Measurements from ENCODE around the gene RUNX3. TPM values are rescaled to one million over a fixed set of nuclear protein-coding genes. Genes with fewer than 3 reads are reported as not detected.

RUNX3 gene
- total RNA-seq, 2 donors from 2014 or later = 254 to 298 TPM

DNA sequence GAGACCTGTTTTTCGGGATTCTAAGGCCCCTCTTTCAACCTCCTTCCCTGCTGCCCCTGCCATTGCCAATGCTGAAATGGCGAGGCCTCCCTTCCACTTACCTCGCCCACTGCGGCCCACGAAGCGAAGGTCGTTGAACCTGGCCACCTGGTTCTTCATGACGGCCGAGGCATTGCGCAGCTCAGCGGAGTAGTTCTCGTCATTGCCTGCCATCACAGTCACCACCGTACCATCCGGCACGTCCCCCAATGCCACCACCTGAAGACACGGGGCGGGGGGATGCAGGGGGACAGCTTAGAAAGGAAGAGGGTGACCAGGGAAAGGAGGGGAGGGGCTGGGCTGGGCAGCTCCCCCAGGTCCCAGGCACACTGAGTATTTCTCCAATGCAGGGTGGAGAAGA is 2.6 kb downstream of the RUNX3 start:
- Mint-ChIP-seq H3K4me1 (ENCODE audit: low read depth) (peaks cover 76% of the 10 kb centered on the region), H3K27ac (peak overlapping the region; percentile 76), H3K4me3 (peak overlapping the region; percentile 86 to 95), H3K9me3 (no peaks in the 10 kb centered on the region), H3K27me3 (ENCODE audit: low read depth) (no peaks in the 10 kb centered on the region), H3K36me3 (ENCODE audit: insufficient read depth in 2 of 2) (peaks cover 38 to 44% of the 10 kb centered on the region in 2 donors)
- no peak for DNase-seq
- ATAC-seq (replicated peaks in 1 of 2) = no peak

DNA sequence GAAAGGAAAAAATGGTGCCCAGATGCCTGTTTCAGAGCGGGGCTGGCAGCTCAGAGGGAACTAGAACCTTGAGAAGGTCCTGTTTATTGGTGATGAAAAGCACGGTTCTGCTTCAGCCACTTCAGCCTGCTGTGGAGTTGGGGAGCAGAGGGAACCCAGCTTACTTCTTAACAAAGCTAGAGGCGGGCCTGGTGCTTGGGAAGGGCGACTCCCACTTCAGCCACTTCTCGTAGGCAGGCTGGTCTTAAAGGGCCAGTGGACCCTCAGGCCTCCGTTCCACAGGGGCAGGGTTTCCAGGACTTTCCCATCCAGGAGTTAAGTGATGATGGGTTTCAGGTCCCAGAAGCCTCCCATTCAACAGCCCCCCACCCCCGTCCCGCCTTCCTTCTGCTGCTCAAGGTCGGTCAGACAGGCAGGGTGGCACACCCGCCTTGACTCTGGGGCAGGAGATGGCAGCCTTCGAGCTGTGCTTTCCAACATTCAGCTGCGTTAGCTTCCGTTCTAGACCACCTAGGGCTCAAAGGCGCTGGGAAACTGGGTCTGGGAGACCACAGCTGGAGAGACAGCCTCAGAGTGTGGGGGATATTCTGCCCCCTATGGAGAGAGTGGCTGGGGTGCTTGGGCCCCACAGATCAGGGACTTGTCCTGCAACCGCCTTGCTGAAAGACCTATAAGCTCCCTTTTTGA is 3.4 kb downstream of the RUNX3 start:
- DNase-seq (no peak), ATAC-seq (replicated peaks in 1 of 2) (no peak)
- no peaks in the 10 kb centered on the region for H3K27me3 Mint-ChIP-seq (ENCODE audit: low read depth)
- peak overlapping the region; percentile 86 to 95 for H3K4me3 Mint-ChIP-seq
- H3K4me1 Mint-ChIP-seq (ENCODE audit: low read depth) = peaks cover 81% of the 10 kb centered on the region
- peak overlapping the region; percentile 95 for H3K27ac Mint-ChIP-seq
- H3K9me3 Mint-ChIP-seq = no peaks in the 10 kb centered on the region
- H3K36me3 Mint-ChIP-seq (ENCODE audit: insufficient read depth in 2 of 2) = peaks cover 38 to 47% of the 10 kb centered on the region in 2 donors

DNA sequence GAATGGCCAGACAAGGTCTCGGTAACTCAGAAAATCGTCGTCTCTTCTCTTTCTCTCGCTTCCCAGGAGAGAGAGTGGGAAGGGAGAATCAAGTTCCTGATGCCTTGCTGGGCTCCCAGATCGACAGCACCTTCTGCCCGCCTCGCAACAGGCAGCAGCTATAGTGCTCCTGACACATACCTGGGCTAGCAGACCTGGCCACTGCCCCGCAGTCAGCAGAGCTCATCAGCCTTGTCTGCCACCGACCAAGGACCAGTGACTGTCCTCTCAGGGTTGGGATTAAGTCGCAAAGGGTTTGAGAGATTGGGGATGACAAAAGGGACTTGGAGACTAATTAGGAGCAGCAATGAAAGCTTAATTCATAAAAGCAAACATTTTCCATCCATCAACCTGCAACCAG is 4.1 kb downstream of the RUNX3 start:
- peaks cover 81% of the 10 kb centered on the region for H3K4me1 Mint-ChIP-seq (ENCODE audit: low read depth)
- no peak for ATAC-seq (replicated peaks in 1 of 2)
- H3K9me3 Mint-ChIP-seq = no peaks in the 10 kb centered on the region
- H3K36me3 Mint-ChIP-seq (ENCODE audit: insufficient read depth in 2 of 2) = peaks cover 40 to 42% of the 10 kb centered on the region in 2 donors
- peak overlapping the region; percentile 86 to 95 for H3K4me3 Mint-ChIP-seq
- no peak for DNase-seq
- H3K27ac Mint-ChIP-seq = peak overlapping the region; percentile 95
- no peaks in the 10 kb centered on the region for H3K27me3 Mint-ChIP-seq (ENCODE audit: low read depth)

DNA sequence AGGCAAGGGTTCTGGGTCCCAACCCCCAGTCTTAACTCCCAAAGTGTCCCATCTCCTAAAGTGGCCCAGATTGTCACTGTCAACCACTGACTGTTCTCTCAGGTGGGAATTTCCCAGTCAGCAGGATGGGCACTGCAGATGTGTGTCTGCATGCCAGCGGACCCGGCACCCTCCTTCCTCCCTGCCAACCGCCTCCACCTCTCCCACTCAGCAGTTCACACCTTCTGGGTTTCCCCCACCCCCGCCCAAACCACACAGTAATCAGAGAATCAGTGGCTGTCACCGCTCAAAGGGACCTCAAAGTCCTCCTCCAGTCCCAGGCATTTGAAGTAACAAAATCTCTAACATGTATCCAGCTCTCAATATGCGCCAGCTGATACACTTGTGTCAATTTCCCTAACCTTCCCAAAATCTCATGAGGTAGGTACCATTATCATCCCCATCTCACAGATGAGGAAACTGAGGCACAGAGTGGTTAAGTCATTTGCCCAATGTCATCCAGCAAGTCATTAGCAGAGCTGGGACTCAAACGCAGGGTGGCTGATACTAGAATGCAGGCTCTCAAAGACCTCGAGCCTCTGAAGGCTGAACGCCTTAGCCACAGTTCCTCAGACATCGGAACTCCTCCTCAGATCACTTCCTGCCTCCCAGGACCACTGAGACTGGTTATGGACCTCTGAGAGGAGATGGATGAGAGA is 4.8 kb downstream of the RUNX3 start:
- Mint-ChIP-seq H3K4me3 (peak overlapping the region; percentile 86 to 95), H3K27me3 (ENCODE audit: low read depth) (no peaks in the 10 kb centered on the region), H3K4me1 (ENCODE audit: low read depth) (peaks cover 85% of the 10 kb centered on the region), H3K27ac (peak overlapping the region; percentile 95), H3K36me3 (ENCODE audit: insufficient read depth in 2 of 2) (peaks cover 40 to 46% of the 10 kb centered on the region in 2 donors), H3K9me3 (no peaks in the 10 kb centered on the region)
- peak; percentile 79 to 85 for DNase-seq
- ATAC-seq (replicated peaks in 1 of 2) = peak; percentile 49 to 63

DNA sequence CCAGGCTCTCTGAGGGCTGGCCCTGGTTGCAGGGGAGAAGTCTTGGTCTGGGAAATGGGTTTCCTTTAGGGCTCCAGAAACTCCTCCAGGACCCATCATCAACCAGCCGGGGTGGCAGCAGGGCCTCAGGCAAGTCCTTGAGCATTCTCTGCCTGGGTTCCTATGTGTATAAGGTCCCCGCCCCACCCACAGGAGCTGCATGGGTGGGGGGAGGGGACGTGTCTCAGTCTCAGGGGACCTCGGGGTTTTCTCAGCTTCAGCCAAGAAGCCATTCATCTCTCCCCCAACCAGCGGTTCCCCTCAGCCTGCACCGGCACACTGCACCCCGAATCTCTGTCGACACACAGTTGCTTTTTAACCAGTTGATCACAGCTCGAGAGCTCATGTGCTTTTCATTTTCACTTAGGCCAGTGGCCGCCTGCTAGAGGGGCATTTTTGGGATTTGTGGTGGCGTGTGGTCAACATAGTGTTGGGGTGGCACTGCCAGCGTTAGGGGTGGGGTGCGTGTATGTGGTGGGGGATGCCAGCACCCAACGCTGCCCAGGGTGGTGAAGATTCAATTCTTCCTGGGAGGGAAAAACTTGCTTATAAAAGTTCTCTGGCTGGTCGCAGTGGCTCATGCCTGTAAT is 6.5 kb downstream of the RUNX3 start:
- peaks cover 95% of the 10 kb centered on the region for H3K4me1 Mint-ChIP-seq (ENCODE audit: low read depth)
- peaks cover 38 to 50% of the 10 kb centered on the region in 2 donors for H3K36me3 Mint-ChIP-seq (ENCODE audit: insufficient read depth in 2 of 2)
- H3K27me3 Mint-ChIP-seq (ENCODE audit: low read depth) = no peaks in the 10 kb centered on the region
- ATAC-seq (replicated peaks in 1 of 2) (peak in 1 of 2 donors; percentile 3), DNase-seq (peak; percentile 39 to 52)
- H3K9me3 Mint-ChIP-seq = no peaks in the 10 kb centered on the region
- peak overlapping the region; percentile 82 to 95 for H3K4me3 Mint-ChIP-seq
- H3K27ac Mint-ChIP-seq = peak overlapping the region; percentile 95

DNA sequence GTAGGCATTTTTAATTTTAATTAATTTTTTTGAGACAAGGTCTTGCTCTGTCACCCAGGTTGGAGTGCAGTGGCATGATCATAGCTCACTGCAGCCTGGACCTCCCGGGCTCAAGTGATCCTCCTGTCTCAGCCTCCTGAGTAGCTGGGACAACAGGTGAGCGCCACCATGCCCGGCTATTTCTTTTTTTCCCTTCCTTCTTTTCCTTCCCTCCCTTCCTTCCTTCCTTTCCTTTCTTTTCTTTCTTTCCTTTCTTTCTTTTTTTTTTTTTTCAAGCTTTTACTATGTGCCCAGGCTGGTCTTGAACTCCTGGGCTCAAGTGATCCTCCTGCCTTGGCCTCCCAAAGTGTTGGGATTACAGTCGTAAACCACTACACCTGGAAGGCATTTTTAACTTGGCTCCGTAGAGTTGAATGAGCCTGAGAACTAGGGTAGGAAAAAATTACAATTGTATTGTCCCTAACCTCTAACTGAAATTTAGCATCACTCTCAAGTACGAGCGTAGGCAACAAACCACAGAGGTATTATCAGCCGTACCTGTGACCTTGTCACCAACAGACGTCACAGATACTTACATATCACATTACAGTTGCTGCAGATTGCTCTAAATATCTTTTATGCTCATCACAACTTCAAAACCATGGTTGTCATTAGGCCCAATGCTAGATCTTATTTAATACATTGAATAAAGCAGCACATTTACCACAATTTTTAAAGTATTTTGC is 8.0 kb downstream of the RUNX3 start:
- H3K4me3 Mint-ChIP-seq = peak overlapping the region; percentile 79 to 91
- H3K27ac Mint-ChIP-seq = peak overlapping the region; percentile 100
- no peaks in the 10 kb centered on the region for H3K27me3 Mint-ChIP-seq (ENCODE audit: low read depth)
- H3K9me3 Mint-ChIP-seq = no peaks in the 10 kb centered on the region
- ATAC-seq (replicated peaks in 1 of 2) (peak in 1 of 2 donors; percentile 21), DNase-seq (no peak)
- H3K36me3 Mint-ChIP-seq (ENCODE audit: insufficient read depth in 2 of 2) = peaks cover 32 to 44% of the 10 kb centered on the region in 2 donors
- H3K4me1 Mint-ChIP-seq (ENCODE audit: low read depth) = peaks cover 91% of the 10 kb centered on the region

DNA sequence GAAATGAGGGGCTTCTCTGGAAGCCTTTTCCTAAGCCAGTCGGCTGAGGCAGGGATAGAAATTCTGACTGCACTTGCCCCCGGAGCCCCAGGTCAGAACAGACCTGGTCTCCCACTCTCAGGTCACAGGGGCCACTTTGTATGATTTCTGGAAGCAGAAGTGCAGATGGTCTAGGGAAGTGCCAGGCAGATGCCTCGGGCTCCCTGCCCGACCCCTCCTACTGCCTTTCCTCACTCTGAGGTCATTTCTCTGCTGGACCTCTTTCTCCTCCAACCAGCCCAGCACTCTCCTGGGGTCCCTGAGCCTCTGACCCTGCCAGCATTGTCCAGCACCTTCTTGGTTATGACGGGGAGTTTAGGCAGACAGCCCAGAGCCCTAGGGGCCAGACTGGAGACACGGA is 8.7 kb downstream of the RUNX3 start:
- peak overlapping the region; percentile 100 for H3K27ac Mint-ChIP-seq

DNA sequence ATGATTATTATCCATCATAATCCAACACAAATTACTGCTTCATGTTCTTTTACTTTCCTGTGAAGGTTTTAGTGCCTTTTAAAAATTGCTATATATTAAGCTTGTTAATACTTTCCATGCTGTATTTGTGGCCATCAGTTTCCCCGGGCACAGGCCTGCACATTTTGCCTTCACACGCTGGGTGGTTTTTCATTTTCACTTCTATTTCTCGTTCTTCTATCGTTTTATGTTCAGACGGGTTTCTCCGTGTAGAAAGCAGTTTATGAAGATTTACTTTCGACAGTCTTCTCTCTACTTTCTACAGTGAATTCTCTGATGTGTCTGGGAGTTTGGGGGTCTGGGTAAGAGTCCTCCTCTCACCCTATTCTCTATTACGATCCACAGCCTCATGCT is 9.5 kb downstream of the RUNX3 start:
- Mint-ChIP-seq H3K9me3 (no peaks in the 10 kb centered on the region), H3K36me3 (ENCODE audit: insufficient read depth in 2 of 2) (peaks cover 19 to 36% of the 10 kb centered on the region in 2 donors), H3K27me3 (ENCODE audit: low read depth) (no peaks in the 10 kb centered on the region), H3K27ac (peak overlapping the region; percentile 100), H3K4me3 (peak overlapping the region; percentile 79 to 91), H3K4me1 (ENCODE audit: low read depth) (peaks cover 78% of the 10 kb centered on the region)
- ATAC-seq (replicated peaks in 1 of 2) (peak; percentile 7 to 23), DNase-seq (no peak)

More for the DNA sequence above, 8.7 kb downstream of the RUNX3 start:
- H3K4me3 Mint-ChIP-seq = peak overlapping the region; percentile 79 to 91
- H3K27me3 Mint-ChIP-seq (ENCODE audit: low read depth) = no peaks in the 10 kb centered on the region
- ATAC-seq (replicated peaks in 1 of 2) (no peak), DNase-seq (no peak)
- H3K9me3 Mint-ChIP-seq = no peaks in the 10 kb centered on the region
- peaks cover 86% of the 10 kb centered on the region for H3K4me1 Mint-ChIP-seq (ENCODE audit: low read depth)
- peaks cover 28 to 43% of the 10 kb centered on the region in 2 donors for H3K36me3 Mint-ChIP-seq (ENCODE audit: insufficient read depth in 2 of 2)

DNA sequence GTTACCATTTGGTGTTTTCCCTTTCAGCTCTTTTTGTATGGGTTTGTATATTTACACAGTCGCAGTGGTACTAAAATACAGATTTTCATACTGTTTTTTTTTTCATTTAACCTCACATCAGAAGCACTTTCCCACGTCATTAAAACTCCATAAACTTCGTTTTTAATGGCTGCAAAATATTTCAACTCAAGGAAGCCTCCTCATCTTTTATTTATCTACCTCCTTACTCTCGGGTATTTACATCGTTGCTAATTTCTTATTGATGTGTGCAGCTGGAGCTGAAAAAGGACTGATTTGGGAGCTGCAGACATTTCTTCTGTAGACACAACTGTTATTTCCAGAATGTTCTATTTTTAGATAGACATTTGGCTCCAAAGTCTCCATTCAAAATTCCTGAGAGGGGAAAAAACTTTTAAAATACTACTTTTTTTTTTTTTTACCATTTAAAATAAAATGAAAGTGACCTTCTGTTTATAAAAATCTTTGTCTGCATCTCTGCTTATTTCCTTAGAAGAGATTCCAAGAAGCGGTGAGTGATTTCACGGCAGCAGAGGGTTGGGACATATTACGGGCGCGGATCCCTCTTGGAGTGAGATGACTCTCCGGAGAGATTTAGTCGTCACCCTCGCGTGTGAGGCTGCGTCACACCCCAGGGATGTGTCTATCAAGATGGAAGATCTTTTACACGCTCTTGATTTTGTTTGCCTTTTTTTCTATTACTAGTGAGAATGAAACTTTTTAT is 10.1 kb downstream of the RUNX3 start:
- peaks cover 16 to 41% of the 10 kb centered on the region in 2 donors for H3K36me3 Mint-ChIP-seq (ENCODE audit: insufficient read depth in 2 of 2)
- H3K4me3 Mint-ChIP-seq = peak overlapping the region; percentile 79 to 91
- H3K27me3 Mint-ChIP-seq (ENCODE audit: low read depth) = no peaks in the 10 kb centered on the region
- DNase-seq = peak; percentile 70 to 78
- peak; percentile 41 to 65 for ATAC-seq (replicated peaks in 1 of 2)
- no peaks in the 10 kb centered on the region for H3K9me3 Mint-ChIP-seq
- peak overlapping the region; percentile 100 for H3K27ac Mint-ChIP-seq
- H3K4me1 Mint-ChIP-seq (ENCODE audit: low read depth) = peaks cover 78% of the 10 kb centered on the region

DNA sequence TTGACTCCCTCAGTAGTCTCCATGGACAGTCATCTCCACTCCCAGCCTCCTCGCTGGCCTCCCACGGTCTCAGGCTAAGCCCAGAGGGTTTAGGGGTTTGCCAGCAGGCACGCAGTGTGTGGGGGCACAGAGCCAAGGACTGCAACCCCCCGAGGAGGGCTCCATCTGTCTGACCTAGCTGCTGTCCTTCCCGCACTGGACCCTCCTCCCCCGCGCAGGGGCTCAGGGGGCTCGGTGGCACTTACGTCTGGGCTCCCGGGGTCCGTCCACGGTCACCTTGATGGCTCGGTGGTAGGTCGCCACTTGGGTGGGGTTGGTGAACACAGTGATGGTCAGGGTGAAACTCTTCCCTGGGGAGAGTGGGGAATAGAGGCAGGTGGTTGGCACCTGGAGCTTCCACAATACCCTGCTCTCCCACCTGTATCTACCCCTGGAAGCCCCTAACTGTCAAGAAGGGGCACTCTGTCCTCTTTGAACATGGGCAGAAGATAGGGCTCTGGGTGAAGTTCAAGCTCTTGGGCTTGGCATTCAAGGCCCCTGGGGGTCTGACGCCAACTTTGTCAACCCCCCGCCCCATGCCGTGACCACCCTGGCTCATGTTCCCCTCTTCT is 11.0 kb downstream of the RUNX3 start:
- ATAC-seq (replicated peaks in 1 of 2) = no peak

DNA sequence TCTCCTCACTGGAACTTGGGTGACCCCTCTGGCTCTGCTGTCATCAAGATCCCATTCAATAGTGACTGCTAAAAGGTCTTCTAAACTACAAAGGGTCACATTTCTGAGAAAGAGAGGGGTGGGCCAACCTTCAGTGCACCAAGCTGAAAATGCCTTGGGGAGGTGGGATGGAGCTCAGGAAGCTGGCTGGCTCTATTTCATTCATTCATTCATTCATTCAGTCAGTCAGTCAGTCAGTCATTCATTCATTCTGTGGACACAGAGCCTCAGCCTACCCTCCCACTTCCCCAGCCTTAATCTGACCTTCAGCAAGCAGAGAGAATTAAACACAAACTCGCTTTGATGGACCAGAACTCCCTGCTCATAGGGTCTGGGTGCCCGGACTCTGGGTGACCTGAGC is 11.7 kb downstream of the RUNX3 start:
- ATAC-seq (replicated peaks in 1 of 2) = no peak
- DNase-seq = no peak
- peak overlapping the region in 1 of 2 donors; percentile 20 for H3K4me3 Mint-ChIP-seq
- no peaks in the 10 kb centered on the region for H3K9me3 Mint-ChIP-seq
- no peaks in the 10 kb centered on the region for H3K27me3 Mint-ChIP-seq (ENCODE audit: low read depth)
- peaks cover 65% of the 10 kb centered on the region for H3K4me1 Mint-ChIP-seq (ENCODE audit: low read depth)
- peaks cover 14 to 36% of the 10 kb centered on the region in 2 donors for H3K36me3 Mint-ChIP-seq (ENCODE audit: insufficient read depth in 2 of 2)
- peak overlapping the region; percentile 77 for H3K27ac Mint-ChIP-seq

More for the DNA sequence above, 11.0 kb downstream of the RUNX3 start:
- H3K27me3 Mint-ChIP-seq (ENCODE audit: low read depth) = no peaks in the 10 kb centered on the region
- DNase-seq = no peak
- peak overlapping the region; percentile 100 for H3K27ac Mint-ChIP-seq
- H3K4me1 Mint-ChIP-seq (ENCODE audit: low read depth) = peaks cover 72% of the 10 kb centered on the region
- H3K9me3 Mint-ChIP-seq = no peaks in the 10 kb centered on the region
- peak overlapping the region in 1 of 2 donors; percentile 20 for H3K4me3 Mint-ChIP-seq
- peaks cover 17 to 39% of the 10 kb centered on the region in 2 donors for H3K36me3 Mint-ChIP-seq (ENCODE audit: insufficient read depth in 2 of 2)

All from activated T-cell treated with anti-CD3 and anti-CD28 coated beads, Interleukin-2, amount 50 U/mL, for 72 hours (primary cell).